Trophoblast cell (in vitro differentiated cells and primary cell): ENCODE data around the gene FBXO42.

ENCODE experiments used
- DNase-seq, 2 donors: peaks; one replicate each; pipeline ENCODE4 v3.0.0-alpha.2; 2016
- H2AFZ ChIP-seq: 2 replicates; pipeline ENCODE4 v1.6.1; 2013; ENCODE audit warnings: low read length, moderate library complexity, mild to moderate bottlenecking; ENCODE audit not compliant: insufficient read depth, poor library complexity
- H2AK5ac ChIP-seq: 2 replicates; pipeline ENCODE4 v1.6.1; 2013; ENCODE audit warnings: mild to moderate bottlenecking, low read length
- H2BK120ac ChIP-seq: 2 replicates; pipeline ENCODE4 v1.6.1; 2013; ENCODE audit warnings: low read length, mild to moderate bottlenecking, moderate library complexity; ENCODE audit not compliant: insufficient read depth, poor library complexity
- H2BK12ac ChIP-seq: 2 replicates; pipeline ENCODE4 v1.6.1; 2013; ENCODE audit warnings: mild to moderate bottlenecking, low read length, moderate library complexity
- H2BK5ac ChIP-seq: 2 replicates; pipeline ENCODE4 v1.6.1; 2013; ENCODE audit warnings: low read length, low read depth, moderate library complexity, mild to moderate bottlenecking; ENCODE audit not compliant: poor library complexity
- H3K14ac ChIP-seq: 2 replicates; pipeline ENCODE4 v1.6.1; 2013; ENCODE audit warnings: mild to moderate bottlenecking, low read length
- H3K18ac ChIP-seq: 2 replicates; pipeline ENCODE4 v1.6.1; 2013; ENCODE audit warnings: mild to moderate bottlenecking, low read length
- H3K23ac ChIP-seq: 2 replicates; pipeline ENCODE4 v1.6.1; 2013; ENCODE audit warnings: low read length
- H3K27ac ChIP-seq: 2 replicates; pipeline ENCODE4 v1.5.1; 2013; ENCODE audit warnings: low read depth, mild to moderate bottlenecking, inconsistent platforms, low read length, moderate library complexity
- H3K27me3 ChIP-seq: 2 replicates; pipeline ENCODE4 v1.6.1; 2013; ENCODE audit warnings: inconsistent platforms, mild to moderate bottlenecking, low read length, moderate library complexity; ENCODE audit not compliant: insufficient read depth
- H3K36me3 ChIP-seq, 2 experiments: 1 replicate in 1 of 2; 2 replicates in 1 of 2; pipeline ENCODE4 v1.6.1; 2013; ENCODE audit warnings: low read length in 2 of 2, mild to moderate bottlenecking in 2 of 2, moderate library complexity in 1 of 2; ENCODE audit not compliant: insufficient read depth in 2 of 2, control insufficient read depth in 1 of 2
- H3K4ac ChIP-seq: 2 replicates; pipeline ENCODE4 v1.6.1; 2013; ENCODE audit warnings: low read depth, mild to moderate bottlenecking, low read length, moderate library complexity
- H3K4me1 ChIP-seq, 2 experiments: 1 replicate in 1 of 2; 2 replicates in 1 of 2; pipeline ENCODE4 v1.6.1; 2013; ENCODE audit warnings: low read length in 2 of 2, mild to moderate bottlenecking in 2 of 2, moderate library complexity in 1 of 2; ENCODE audit not compliant: insufficient read depth in 2 of 2, control insufficient read depth in 1 of 2
- H3K4me2 ChIP-seq: 2 replicates; pipeline ENCODE4 v1.6.1; 2013; ENCODE audit warnings: inconsistent platforms, mild to moderate bottlenecking, low read length, moderate library complexity
- H3K4me3 ChIP-seq: 2 replicates; pipeline ENCODE4 v1.5.1; 2013; ENCODE audit warnings: mild to moderate bottlenecking, low read depth, low read length, inconsistent platforms
- H3K79me1 ChIP-seq: one replicate; pipeline ENCODE4 v1.6.1; 2013; ENCODE audit warnings: low read length
- H3K79me2 ChIP-seq: 2 replicates; pipeline ENCODE4 v1.6.1; 2013; ENCODE audit warnings: low read length, mild to moderate bottlenecking; ENCODE audit not compliant: control insufficient read depth, insufficient read depth, poor library complexity
- H3K9ac ChIP-seq: 2 replicates; pipeline ENCODE4 v1.6.1; 2013; ENCODE audit warnings: mild to moderate bottlenecking, low read length
- H3K9me3 ChIP-seq: 2 replicates; pipeline ENCODE4 v1.6.1; 2013; ENCODE audit warnings: low read depth, mild to moderate bottlenecking, control low read depth, inconsistent platforms, low read length; ENCODE audit not compliant: insufficient read depth
- H4K12ac ChIP-seq: 2 replicates; pipeline ENCODE4 v1.6.1; 2013; ENCODE audit warnings: low read depth, mild to moderate bottlenecking, low read length, moderate library complexity
- H4K8ac ChIP-seq: 2 replicates; pipeline ENCODE4 v1.6.1; 2013; ENCODE audit warnings: low read depth, mild to moderate bottlenecking, low read length, moderate library complexity
- H4K91ac ChIP-seq: one replicate; pipeline ENCODE4 v1.6.1; 2013; ENCODE audit warnings: low read depth, mild to moderate bottlenecking, low read length, moderate library complexity
- WGBS: extraction: QIAGEN DNeasy Blood & Tissue Kit; methylation state at CpG from one replicate; pipeline ENCODE4 v1.1.7; 2013; ENCODE audit warnings: missing lambda C conversion rate; ENCODE audit not compliant: insufficient read length, insufficient coverage; ENCODE audit errors: extremely low coverage; 5-methylcytosine and 5-hydroxymethylcytosine counted together

Gene FBXO42

DNA sequence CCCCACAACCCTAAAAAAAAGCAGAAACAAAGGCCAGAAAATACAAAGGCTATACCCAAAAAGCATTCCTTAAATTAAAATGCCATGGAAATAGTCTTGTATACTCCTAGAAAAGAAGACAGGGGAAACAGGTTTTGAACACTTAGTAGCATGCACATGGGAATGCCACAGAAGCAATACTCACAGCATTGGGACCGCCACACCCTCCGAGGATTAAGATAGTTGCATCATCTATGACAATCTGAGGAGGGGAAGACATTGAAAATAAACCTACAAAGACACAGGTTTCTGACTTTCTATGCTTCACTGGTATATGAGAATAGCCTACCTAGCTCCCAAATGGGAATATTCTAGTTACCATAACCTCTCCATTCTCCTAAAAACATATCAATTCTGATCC lies 99.4 kb downstream of the FBXO42 start:
- Histone ChIP-seq H2BK12ac (no peak overlapping the region), H3K4me3 (no peak overlapping the region), H2BK5ac (no peak overlapping the region), H3K4ac (no peak overlapping the region), H4K8ac (no peak overlapping the region), H3K9me3 (no peaks in the 10 kb centered on the region), H3K27ac (no peak overlapping the region), H3K14ac (no peak overlapping the region), H3K23ac (no peak overlapping the region), H4K91ac (no peak overlapping the region), H3K4me1 (no peaks in the 10 kb centered on the region), H2AFZ (no peak overlapping the region), H3K9ac (no peak overlapping the region), H3K4me2 (no peak overlapping the region), H4K12ac (no peak overlapping the region), H3K36me3 (peaks cover 24 to 32% of the 10 kb centered on the region in 2 experiments), H3K27me3 (no peaks in the 10 kb centered on the region), H3K79me1 (no peaks in the 10 kb centered on the region), H3K18ac (no peak overlapping the region), H2AK5ac (no peak overlapping the region), H3K79me2 (no peaks in the 10 kb centered on the region), H2BK120ac (no peak overlapping the region)
- no peak for DNase-seq
- no CpG with 5 or more reads among the region's 2 CpGs for WGBS

DNA sequence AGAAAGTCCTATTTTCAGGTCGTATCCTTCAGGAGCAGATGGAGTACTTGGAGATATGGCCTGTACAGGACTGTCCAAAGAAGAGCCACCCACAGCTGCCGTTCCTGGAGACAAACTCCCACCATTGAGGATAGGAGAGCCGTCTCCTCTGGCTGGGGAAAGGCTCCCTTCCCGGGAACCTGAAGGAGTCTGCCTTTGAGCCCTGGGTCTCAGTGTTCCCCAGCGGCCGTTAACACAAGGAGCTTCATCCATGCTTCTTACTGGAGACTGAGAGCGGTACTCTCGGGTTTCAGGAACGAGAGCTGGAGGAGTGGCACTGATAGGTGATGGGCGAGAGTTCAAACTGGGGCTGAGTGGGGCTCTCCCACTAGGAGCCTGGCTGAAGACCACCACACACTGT lies 100.9 kb downstream of the FBXO42 start:
- no CpG with 5 or more reads among the region's 10 CpGs for WGBS

DNA sequence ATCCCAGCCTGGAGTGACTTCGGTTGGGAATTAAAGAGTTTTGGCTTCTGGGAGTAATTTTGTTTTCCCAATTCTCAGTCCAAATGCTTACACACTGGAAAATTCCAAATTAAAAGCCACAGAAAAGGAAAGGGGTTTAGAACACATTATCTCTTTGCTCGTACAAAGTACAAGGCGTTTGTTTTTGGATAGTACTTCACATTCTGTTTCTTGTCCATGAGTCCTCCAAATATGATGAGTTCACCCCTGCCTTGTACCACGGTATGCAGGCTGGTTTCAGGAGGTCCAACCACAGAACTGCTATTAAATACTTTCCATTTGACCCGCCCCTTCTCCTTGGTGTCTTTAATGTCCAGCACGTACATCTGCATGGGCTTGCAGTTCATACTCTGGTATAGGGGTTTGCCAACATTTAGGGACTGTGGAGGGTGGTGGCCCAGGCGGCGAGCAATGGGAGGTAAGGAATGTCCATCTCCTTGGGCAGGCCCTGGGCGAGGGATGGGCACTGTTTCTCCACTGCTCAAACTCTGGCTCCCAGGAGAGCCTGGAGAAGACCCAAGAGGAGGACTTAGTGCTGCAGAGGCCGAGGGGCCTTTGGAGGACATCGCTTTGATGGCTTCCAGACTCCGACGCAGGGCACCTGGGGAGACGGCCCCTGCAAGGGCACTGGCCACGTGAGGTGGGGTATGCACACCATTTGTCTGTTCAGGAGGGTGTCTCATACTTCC lies 101.6 kb downstream of the FBXO42 start:
- DNase-seq = no peak
- no CpG with 5 or more reads among the region's 15 CpGs for WGBS

More for the DNA sequence above, 100.9 kb downstream of the FBXO42 start:
- Histone ChIP-seq H3K23ac (no peak overlapping the region), H2BK5ac (no peak overlapping the region), H3K9me3 (no peaks in the 10 kb centered on the region), H3K4me3 (no peak overlapping the region), H3K79me2 (no peaks in the 10 kb centered on the region), H2AK5ac (no peak overlapping the region), H3K18ac (no peak overlapping the region), H3K36me3 (peaks cover 24 to 37% of the 10 kb centered on the region in 2 experiments), H3K27me3 (no peaks in the 10 kb centered on the region), H3K4me2 (no peak overlapping the region), H3K79me1 (no peaks in the 10 kb centered on the region), H2BK12ac (no peak overlapping the region), H3K14ac (no peak overlapping the region), H4K12ac (no peak overlapping the region), H3K27ac (no peak overlapping the region), H3K4ac (no peak overlapping the region), H4K91ac (no peak overlapping the region), H3K9ac (no peak overlapping the region), H2BK120ac (no peak overlapping the region), H4K8ac (no peak overlapping the region), H2AFZ (no peak overlapping the region), H3K4me1 (no peaks in the 10 kb centered on the region)
- no peak for DNase-seq

DNA sequence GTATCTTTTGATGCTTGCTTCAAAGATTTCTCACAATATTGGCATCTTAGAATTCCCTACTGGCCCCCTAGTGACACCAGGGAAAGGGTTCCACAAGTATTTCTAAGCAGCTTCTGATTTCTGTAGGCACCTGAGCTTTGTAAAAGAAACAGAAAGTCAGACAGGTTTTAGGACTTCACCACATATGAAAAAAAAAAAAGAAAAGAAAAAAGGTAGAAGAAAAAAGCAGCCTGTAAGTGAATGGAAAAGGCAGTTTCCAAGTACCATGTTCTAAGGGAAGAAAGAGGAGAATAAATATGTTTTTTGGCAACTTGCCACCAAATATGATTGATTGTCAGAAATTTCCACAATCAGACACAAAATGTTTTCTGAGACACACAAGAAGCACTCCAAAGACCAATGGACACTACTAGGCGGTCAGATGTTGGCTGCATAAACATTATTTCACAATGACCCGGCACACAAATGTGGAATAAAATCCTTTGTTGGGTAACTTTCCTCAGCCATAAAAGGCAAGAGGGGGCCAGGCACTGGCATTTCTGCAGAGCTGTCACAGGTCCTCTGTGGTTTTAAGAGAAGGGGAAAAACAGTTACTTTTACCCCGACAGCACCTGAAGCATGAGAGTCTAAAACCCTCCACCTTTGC lies 102.6 kb downstream of the FBXO42 start:
- Histone ChIP-seq H3K79me1 (no peaks in the 10 kb centered on the region), H3K27ac (no peak overlapping the region), H2AFZ (no peak overlapping the region), H4K91ac (no peak overlapping the region), H4K12ac (no peak overlapping the region), H3K36me3 (peaks cover 22 to 30% of the 10 kb centered on the region in 2 experiments), H3K9ac (no peak overlapping the region), H2BK120ac (no peak overlapping the region), H2AK5ac (no peak overlapping the region), H4K8ac (no peak overlapping the region), H3K18ac (no peak overlapping the region), H3K23ac (no peak overlapping the region), H3K9me3 (no peaks in the 10 kb centered on the region), H3K4me3 (no peak overlapping the region), H3K4me2 (no peak overlapping the region), H3K27me3 (no peaks in the 10 kb centered on the region), H3K79me2 (no peaks in the 10 kb centered on the region), H3K14ac (no peak overlapping the region), H3K4ac (no peak overlapping the region), H2BK12ac (no peak overlapping the region), H3K4me1 (no peaks in the 10 kb centered on the region), H2BK5ac (no peak overlapping the region)
- no peak for DNase-seq
- no CpG with 5 or more reads among the region's 3 CpGs for WGBS

More for the DNA sequence above, 101.6 kb downstream of the FBXO42 start:
- Histone ChIP-seq H2AFZ (no peak overlapping the region), H3K27me3 (no peaks in the 10 kb centered on the region), H3K79me2 (no peaks in the 10 kb centered on the region), H3K27ac (no peak overlapping the region), H3K4me1 (no peaks in the 10 kb centered on the region), H3K36me3 (peaks cover 25 to 37% of the 10 kb centered on the region in 2 experiments), H3K9ac (no peak overlapping the region), H2BK12ac (no peak overlapping the region), H3K9me3 (no peaks in the 10 kb centered on the region), H4K12ac (no peak overlapping the region), H3K4me2 (no peak overlapping the region), H2BK120ac (no peak overlapping the region), H3K18ac (no peak overlapping the region), H3K4me3 (no peak overlapping the region), H3K14ac (no peak overlapping the region), H4K8ac (no peak overlapping the region), H3K79me1 (no peaks in the 10 kb centered on the region), H3K23ac (no peak overlapping the region), H2BK5ac (no peak overlapping the region), H4K91ac (no peak overlapping the region), H2AK5ac (no peak overlapping the region), H3K4ac (no peak overlapping the region)
